ENCODE results near the gene CNIH2. TPM values are rescaled to one million over a fixed set of nuclear protein-coding genes. Genes with fewer than 3 reads are reported as not detected.

Gene CNIH2
- total RNA-seq, 1 experiment from 2014 or later: 1.3 TPM

DNA sequence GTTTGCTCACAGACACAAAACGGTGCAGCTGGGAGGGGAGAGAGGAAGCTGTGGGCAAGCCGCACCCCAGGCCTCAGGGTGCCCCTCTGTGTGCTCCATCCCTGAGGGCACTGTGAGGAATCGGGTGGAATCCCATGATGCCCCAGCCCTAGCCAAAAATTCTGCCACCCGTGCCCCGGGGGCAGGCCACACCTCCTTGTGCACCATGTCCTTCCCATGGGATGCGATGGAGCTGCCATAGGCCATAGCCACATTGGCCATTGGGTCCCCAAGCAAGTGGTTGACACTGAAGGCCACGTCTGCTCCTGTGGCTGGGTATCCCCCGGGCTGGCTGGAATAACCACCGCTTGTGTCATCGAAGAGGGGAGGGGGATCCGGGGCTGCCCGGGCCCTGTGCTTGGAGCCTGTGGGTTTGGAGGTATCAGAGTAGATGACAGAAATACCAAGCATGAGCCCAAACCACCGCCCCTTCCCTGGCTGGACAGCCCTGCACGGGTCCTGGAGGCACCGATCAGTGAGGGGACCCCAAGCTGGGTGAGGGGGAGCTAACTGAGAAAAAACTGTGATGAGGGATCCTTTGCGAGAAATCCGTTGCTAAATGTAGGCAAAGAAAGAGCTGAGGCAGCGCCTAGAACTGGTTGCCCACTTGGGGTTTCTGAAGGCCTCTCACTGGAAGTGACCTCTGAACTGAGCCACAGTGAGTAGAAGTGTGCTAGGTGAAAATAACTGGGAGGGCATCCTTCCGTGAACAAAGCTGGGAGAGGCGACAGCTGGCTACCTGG lies 10.1 kb downstream of the CNIH2 start:
- Histone ChIP-seq H3K4me1 (ENCODE audit: control insufficient read depth in 1 of 2, insufficient read depth in 2 of 2, low read length in 2 of 2) (peaks cover 22 to 45% of the 10 kb centered on the region in 2 experiments), H3K4me2 (ENCODE audit: low read length) (peak overlapping the region; percentile 99), H2AFZ (ENCODE audit: low read depth, low read length, poor library complexity, severe bottlenecking) (no peak overlapping the region), H4K20me1 (ENCODE audit: insufficient read depth) (no peaks in the 10 kb centered on the region), H3K9ac (ENCODE audit: low read length) (peak overlapping the region; percentile 93), H3K9me2 (ENCODE audit: insufficient read depth) (no peaks in the 10 kb centered on the region), H3K79me2 (ENCODE audit: insufficient read depth, low read length) (peaks cover 19% of the 10 kb centered on the region), H3K9me3 (ENCODE audit: control insufficient read depth in 1 of 2, insufficient read depth in 1 of 2, low read depth in 1 of 2, low read length in 2 of 2) (no peaks in the 10 kb centered on the region), H3K36me3 (ENCODE audit: control insufficient read depth in 1 of 2, insufficient read depth in 2 of 2, low read length in 2 of 2) (no peaks in the 10 kb centered on the region), H3K4me3 (replicated peaks in 1 of 2; ENCODE audit: low read depth in 1 of 2, low read length in 2 of 2) (peak overlapping the region; percentile 71 to 96), H3K27ac (ENCODE audit: low read depth, low read length) (peak overlapping the region; percentile 76), H3K27me3 (ENCODE audit: insufficient read depth, low read length) (no peaks in the 10 kb centered on the region)
- RAD21 ChIA-PET (ENCODE audit: low non-redundant PET in 1 of 2, low total read pairs in 2 of 2, uncharacterized antibody in 2 of 2, unreplicated experiment in 2 of 2): no interaction called here
- POLR2A ChIA-PET: interaction anchor here (0.8 to 2.7 kb wide), 3 partner anchors 18 to 57 kb away, joined by 5 to 18 read pairs (median 6); partner anchors contain the start of gene BRMS1
- DNase-seq (ENCODE audit: low read depth, low spot score) (no peak), ATAC-seq (no peak)
- BruUV-seq (replicated peaks): TSS peak; percentile 50
- intact Hi-C loops (cut with micrococcal nuclease): no loop called here
- CTCF ChIA-PET: interaction anchor here (1.3 to 3.4 kb wide), 3 partner anchors 10 to 66 kb away, joined by 4 to 25 read pairs (median 5); no protein-coding TSS in a partner anchor
- TF ChIP-seq, protein P1, sequence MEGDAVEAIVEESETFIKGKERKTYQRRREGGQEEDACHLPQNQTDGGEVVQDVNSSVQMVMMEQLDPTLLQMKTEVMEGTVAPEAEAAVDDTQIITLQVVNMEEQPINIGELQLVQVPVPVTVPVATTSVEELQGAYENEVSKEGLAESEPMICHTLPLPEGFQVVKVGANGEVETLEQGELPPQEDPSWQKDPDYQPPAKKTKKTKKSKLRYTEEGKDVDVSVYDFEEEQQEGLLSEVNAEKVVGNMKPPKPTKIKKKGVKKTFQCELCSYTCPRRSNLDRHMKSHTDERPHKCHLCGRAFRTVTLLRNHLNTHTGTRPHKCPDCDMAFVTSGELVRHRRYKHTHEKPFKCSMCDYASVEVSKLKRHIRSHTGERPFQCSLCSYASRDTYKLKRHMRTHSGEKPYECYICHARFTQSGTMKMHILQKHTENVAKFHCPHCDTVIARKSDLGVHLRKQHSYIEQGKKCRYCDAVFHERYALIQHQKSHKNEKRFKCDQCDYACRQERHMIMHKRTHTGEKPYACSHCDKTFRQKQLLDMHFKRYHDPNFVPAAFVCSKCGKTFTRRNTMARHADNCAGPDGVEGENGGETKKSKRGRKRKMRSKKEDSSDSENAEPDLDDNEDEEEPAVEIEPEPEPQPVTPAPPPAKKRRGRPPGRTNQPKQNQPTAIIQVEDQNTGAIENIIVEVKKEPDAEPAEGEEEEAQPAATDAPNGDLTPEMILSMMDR (IDR thresholded peaks at IDR 0.05 in 2 of 3, conservative IDR thresholded peaks at IDR 0.05 in 1 of 3; ENCODE audit: borderline replicate concordance in 1 of 3, insufficient read depth in 1 of 3, low read depth in 2 of 3, low read length in 2 of 3): no peak
- TF ChIP-seq EZH2phosphoT487 (IDR thresholded peaks at IDR 0.05; ENCODE audit: borderline replicate concordance) (no peak), SIN3A (IDR thresholded peaks at IDR 0.05; ENCODE audit: low read depth) (no peak), POLR2AphosphoS5 (IDR thresholded peaks at IDR 0.05; ENCODE audit: low read depth, low read length) (no peak), EZH2 (IDR thresholded peaks at IDR 0.05) (no peak), SRF (IDR thresholded peaks at IDR 0.05; ENCODE audit: low read depth) (no peak), SP1 (IDR thresholded peaks at IDR 0.05; ENCODE audit: low read depth) (no peak), YY1 (IDR thresholded peaks at IDR 0.05; ENCODE audit: extremely low read depth, insufficient replicate concordance, low read depth, low read length) (no peak), TCF7L2 (IDR thresholded peaks at IDR 0.05; ENCODE audit: borderline replicate concordance, extremely low read depth, insufficient read depth, insufficient read length) (no peak), EGR1 (IDR thresholded peaks at IDR 0.05; ENCODE audit: low read depth) (no peak)
- TF ChIP-seq, protein P2, sequence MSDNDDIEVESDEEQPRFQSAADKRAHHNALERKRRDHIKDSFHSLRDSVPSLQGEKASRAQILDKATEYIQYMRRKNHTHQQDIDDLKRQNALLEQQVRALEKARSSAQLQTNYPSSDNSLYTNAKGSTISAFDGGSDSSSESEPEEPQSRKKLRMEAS (IDR thresholded peaks at IDR 0.05): no peak
- TF ChIP-seq, protein P3, sequence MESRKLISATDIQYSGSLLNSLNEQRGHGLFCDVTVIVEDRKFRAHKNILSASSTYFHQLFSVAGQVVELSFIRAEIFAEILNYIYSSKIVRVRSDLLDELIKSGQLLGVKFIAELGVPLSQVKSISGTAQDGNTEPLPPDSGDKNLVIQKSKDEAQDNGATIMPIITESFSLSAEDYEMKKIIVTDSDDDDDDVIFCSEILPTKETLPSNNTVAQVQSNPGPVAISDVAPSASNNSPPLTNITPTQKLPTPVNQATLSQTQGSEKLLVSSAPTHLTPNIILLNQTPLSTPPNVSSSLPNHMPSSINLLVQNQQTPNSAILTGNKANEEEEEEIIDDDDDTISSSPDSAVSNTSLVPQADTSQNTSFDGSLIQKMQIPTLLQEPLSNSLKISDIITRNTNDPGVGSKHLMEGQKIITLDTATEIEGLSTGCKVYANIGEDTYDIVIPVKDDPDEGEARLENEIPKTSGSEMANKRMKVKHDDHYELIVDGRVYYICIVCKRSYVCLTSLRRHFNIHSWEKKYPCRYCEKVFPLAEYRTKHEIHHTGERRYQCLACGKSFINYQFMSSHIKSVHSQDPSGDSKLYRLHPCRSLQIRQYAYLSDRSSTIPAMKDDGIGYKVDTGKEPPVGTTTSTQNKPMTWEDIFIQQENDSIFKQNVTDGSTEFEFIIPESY (IDR thresholded peaks at IDR 0.05; ENCODE audit: extremely low read depth, insufficient replicate concordance, low read length): no peak
- TF ChIP-seq, protein P4, sequence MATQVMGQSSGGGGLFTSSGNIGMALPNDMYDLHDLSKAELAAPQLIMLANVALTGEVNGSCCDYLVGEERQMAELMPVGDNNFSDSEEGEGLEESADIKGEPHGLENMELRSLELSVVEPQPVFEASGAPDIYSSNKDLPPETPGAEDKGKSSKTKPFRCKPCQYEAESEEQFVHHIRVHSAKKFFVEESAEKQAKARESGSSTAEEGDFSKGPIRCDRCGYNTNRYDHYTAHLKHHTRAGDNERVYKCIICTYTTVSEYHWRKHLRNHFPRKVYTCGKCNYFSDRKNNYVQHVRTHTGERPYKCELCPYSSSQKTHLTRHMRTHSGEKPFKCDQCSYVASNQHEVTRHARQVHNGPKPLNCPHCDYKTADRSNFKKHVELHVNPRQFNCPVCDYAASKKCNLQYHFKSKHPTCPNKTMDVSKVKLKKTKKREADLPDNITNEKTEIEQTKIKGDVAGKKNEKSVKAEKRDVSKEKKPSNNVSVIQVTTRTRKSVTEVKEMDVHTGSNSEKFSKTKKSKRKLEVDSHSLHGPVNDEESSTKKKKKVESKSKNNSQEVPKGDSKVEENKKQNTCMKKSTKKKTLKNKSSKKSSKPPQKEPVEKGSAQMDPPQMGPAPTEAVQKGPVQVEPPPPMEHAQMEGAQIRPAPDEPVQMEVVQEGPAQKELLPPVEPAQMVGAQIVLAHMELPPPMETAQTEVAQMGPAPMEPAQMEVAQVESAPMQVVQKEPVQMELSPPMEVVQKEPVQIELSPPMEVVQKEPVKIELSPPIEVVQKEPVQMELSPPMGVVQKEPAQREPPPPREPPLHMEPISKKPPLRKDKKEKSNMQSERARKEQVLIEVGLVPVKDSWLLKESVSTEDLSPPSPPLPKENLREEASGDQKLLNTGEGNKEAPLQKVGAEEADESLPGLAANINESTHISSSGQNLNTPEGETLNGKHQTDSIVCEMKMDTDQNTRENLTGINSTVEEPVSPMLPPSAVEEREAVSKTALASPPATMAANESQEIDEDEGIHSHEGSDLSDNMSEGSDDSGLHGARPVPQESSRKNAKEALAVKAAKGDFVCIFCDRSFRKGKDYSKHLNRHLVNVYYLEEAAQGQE (IDR thresholded peaks at IDR 0.05; ENCODE audit: low read depth): no peak

Measured in HCT116 (cell line).